C4-2B (cell line): ENCODE results near the gene SUN1.
A peak's percentile ranks its signal among the peaks of the same experiment; 100 is the strongest.

Experiments used
- ZFX ChIP-seq: fragments of 450-650 bp; IDR thresholded peaks from 2 replicates; pipeline ENCODE4 v1.6.1; 2017
- TF ChIP-seq, protein P1 (sequence below): fragments of 450-650 bp; conservative IDR thresholded peaks from 2 replicates; pipeline ENCODE4 v1.5.1; 2017; ENCODE audit warnings: mild to moderate bottlenecking

DNA sequence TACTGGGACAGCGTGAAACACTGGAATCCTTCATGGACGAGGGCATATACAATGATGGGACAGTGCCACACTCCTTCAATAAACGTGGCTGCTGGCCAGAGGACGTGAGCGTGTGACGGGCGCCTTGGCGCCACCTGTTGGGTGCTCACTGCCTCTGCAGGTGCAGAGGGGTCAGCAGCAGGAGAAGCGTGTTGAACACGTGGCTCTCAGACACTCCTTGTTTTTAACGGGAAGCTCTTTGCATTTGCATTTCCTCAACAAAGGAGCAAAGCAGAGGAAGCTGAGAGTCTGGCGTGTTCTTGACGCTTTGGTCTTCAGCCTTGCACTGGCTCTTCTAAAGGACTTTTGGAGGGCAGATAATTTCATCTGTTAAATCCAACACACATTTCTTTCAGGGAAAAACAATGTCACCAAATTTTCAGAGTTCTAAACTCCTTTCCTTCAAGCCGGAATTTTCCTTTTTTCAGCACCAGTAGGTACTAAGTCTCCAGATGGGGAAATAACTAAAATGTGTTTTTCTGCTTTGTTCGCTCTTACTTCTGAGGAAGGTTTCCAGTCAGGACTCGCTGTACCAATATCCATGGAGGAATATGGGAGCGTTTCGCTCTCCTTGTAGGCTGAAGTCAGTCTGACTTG, 41.2 kb downstream of the SUN1 start:
- TF ChIP-seq, protein P1, sequence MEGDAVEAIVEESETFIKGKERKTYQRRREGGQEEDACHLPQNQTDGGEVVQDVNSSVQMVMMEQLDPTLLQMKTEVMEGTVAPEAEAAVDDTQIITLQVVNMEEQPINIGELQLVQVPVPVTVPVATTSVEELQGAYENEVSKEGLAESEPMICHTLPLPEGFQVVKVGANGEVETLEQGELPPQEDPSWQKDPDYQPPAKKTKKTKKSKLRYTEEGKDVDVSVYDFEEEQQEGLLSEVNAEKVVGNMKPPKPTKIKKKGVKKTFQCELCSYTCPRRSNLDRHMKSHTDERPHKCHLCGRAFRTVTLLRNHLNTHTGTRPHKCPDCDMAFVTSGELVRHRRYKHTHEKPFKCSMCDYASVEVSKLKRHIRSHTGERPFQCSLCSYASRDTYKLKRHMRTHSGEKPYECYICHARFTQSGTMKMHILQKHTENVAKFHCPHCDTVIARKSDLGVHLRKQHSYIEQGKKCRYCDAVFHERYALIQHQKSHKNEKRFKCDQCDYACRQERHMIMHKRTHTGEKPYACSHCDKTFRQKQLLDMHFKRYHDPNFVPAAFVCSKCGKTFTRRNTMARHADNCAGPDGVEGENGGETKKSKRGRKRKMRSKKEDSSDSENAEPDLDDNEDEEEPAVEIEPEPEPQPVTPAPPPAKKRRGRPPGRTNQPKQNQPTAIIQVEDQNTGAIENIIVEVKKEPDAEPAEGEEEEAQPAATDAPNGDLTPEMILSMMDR, result peak; percentile 99
- TF ChIP-seq ZFX, result no peak
